Muscle layer of duodenum (tissue), 2 donors: ENCODE measurements around the gene UMOD.
"Not testable (repeated sequence)": the region's sequence is repeated elsewhere in the genome, so short reads cannot be mapped to it uniquely, and the experiment has no call there.

Source experiments
- H3K27ac ChIP-seq: one replicate; pipeline ENCODE4 v1.7.0; 2013; ENCODE audit warnings: mild to moderate bottlenecking, low read length
- H3K27me3 ChIP-seq: one replicate; pipeline ENCODE4 v1.7.0; 2013; ENCODE audit warnings: low read depth, mild to moderate bottlenecking, control low read depth, low read length
- H3K36me3 ChIP-seq, 2 donors: one replicate each; pipeline ENCODE4 v1.7.0; 2013; ENCODE audit warnings: low read length in 2 of 2, control low read depth in 1 of 2, mild to moderate bottlenecking in 1 of 2; ENCODE audit not compliant: insufficient read depth in 2 of 2, control insufficient read depth in 1 of 2
- H3K4me1 ChIP-seq, 2 donors: one replicate each; pipeline ENCODE4 v1.7.0; 2013; ENCODE audit warnings: low read length in 2 of 2, mild to moderate bottlenecking in 2 of 2, control low read depth in 1 of 2, moderate library complexity in 1 of 2; ENCODE audit not compliant: insufficient read depth in 2 of 2, control insufficient read depth in 1 of 2
- H3K4me3 ChIP-seq, 2 donors: one replicate each; pipeline ENCODE4 v1.7.0; 2013; ENCODE audit warnings: low read length in 2 of 2, low read depth in 1 of 2, mild to moderate bottlenecking in 1 of 2
- H3K9me3 ChIP-seq, 2 donors: one replicate each; pipeline ENCODE4 v1.7.0; 2013; ENCODE audit warnings: low read length in 2 of 2, control low read depth in 1 of 2, mild to moderate bottlenecking in 1 of 2; ENCODE audit not compliant: control insufficient read depth in 1 of 2
- donor health status: healthy.

UMOD gene

GRCh38 chr16:20320178-20320577 lies 32.3 kb downstream of the UMOD start:
- no peak overlapping the region for H3K4me3 ChIP-seq
- H3K27ac ChIP-seq: no peak overlapping the region
- no peaks in the 10 kb centered on the region for H3K9me3 ChIP-seq
- H3K4me1 ChIP-seq: no peaks in the 10 kb centered on the region
- H3K27me3 ChIP-seq: no peaks in the 10 kb centered on the region
- no peaks in the 10 kb centered on the region for H3K36me3 ChIP-seq

- Histone ChIP-seq H3K27me3 (no peaks in the 10 kb centered on the region), H3K27ac (no peak overlapping the region), H3K36me3 (no peaks in the 10 kb centered on the region), H3K4me3 (no peak overlapping the region), H3K9me3 (no peaks in the 10 kb centered on the region), H3K4me1 (no peaks in the 10 kb centered on the region)
Measured at GRCh38 chr16:20319406-20319805, 33.1 kb downstream of the UMOD start.

- no peaks in the 10 kb centered on the region for H3K27me3 ChIP-seq
- no peak overlapping the region for H3K4me3 ChIP-seq
- no peaks in the 10 kb centered on the region for H3K9me3 ChIP-seq
- H3K4me1 ChIP-seq: no peaks in the 10 kb centered on the region
- no peak overlapping the region for H3K27ac ChIP-seq
- H3K36me3 ChIP-seq: no peaks in the 10 kb centered on the region
Measured at GRCh38 chr16:20318437-20318836, 34.1 kb downstream of the UMOD start.

GRCh38 chr16:20318006-20318405 lies 34.5 kb downstream of the UMOD start:
- H3K4me1 ChIP-seq: no peaks in the 10 kb centered on the region
- H3K9me3 ChIP-seq: no peaks in the 10 kb centered on the region
- H3K36me3 ChIP-seq: no peaks in the 10 kb centered on the region
- no peak overlapping the region for H3K27ac ChIP-seq
- H3K4me3 ChIP-seq: no peak overlapping the region
- no peaks in the 10 kb centered on the region for H3K27me3 ChIP-seq

- Histone ChIP-seq H3K4me1 (no peaks in the 10 kb centered on the region), H3K9me3 (no peaks in the 10 kb centered on the region), H3K36me3 (no peaks in the 10 kb centered on the region), H3K27ac (no peak overlapping the region), H3K27me3 (no peaks in the 10 kb centered on the region), H3K4me3 (no peak overlapping the region)
Measured at GRCh38 chr16:20317117-20317516, 35.4 kb downstream of the UMOD start.

- no peak overlapping the region for H3K27ac ChIP-seq
- H3K9me3 ChIP-seq: no peaks in the 10 kb centered on the region
- no peaks in the 10 kb centered on the region for H3K36me3 ChIP-seq
- H3K4me3 ChIP-seq: no peak overlapping the region
- no peaks in the 10 kb centered on the region for H3K27me3 ChIP-seq
- no peaks in the 10 kb centered on the region for H3K4me1 ChIP-seq
Measured at GRCh38 chr16:20316715-20317114, 35.8 kb downstream of the UMOD start.

- H3K27ac ChIP-seq: no peak overlapping the region
- H3K9me3 ChIP-seq: no peaks in the 10 kb centered on the region
- no peaks in the 10 kb centered on the region for H3K4me1 ChIP-seq
- no peaks in the 10 kb centered on the region for H3K27me3 ChIP-seq
- no peak overlapping the region for H3K4me3 ChIP-seq
- H3K36me3 ChIP-seq: no peaks in the 10 kb centered on the region
Measured at GRCh38 chr16:20315764-20316163, 36.8 kb downstream of the UMOD start.

- no peak overlapping the region for H3K27ac ChIP-seq
- no peak overlapping the region for H3K4me3 ChIP-seq
- no peaks in the 10 kb centered on the region for H3K27me3 ChIP-seq
- H3K9me3 ChIP-seq: no peaks in the 10 kb centered on the region
- no peaks in the 10 kb centered on the region for H3K4me1 ChIP-seq
- H3K36me3 ChIP-seq: no peaks in the 10 kb centered on the region
Measured at GRCh38 chr16:20314575-20314974, 37.9 kb downstream of the UMOD start.

- Histone ChIP-seq H3K4me3 (no peak overlapping the region), H3K27ac (no peak overlapping the region), H3K4me1 (no peaks in the 10 kb centered on the region), H3K36me3 (no peaks in the 10 kb centered on the region), H3K27me3 (no peaks in the 10 kb centered on the region), H3K9me3 (no peaks in the 10 kb centered on the region)
Measured at GRCh38 chr16:20313741-20314140, 38.8 kb downstream of the UMOD start.

- H3K4me3 ChIP-seq, H3K27me3 ChIP-seq, H3K36me3 ChIP-seq, H3K27ac ChIP-seq, H3K4me1 ChIP-seq, H3K9me3 ChIP-seq: not testable (repeated sequence)
Measured at GRCh38 chr16:20312536-20313095, 39.9 kb downstream of the UMOD start.

GRCh38 chr16:20311548-20311947 lies 41.0 kb downstream of the UMOD start:
- Histone ChIP-seq H3K9me3 (no peaks in the 10 kb centered on the region), H3K27ac (no peak overlapping the region), H3K27me3 (no peaks in the 10 kb centered on the region), H3K36me3 (no peaks in the 10 kb centered on the region), H3K4me3 (no peak overlapping the region), H3K4me1 (no peaks in the 10 kb centered on the region)
